Erythroblast (primary cell): ENCODE data around the gene PRPF38A.

Experiments
- GATA1 ChIP-seq: IDR thresholded peaks from 2 replicates; pipeline ENCODE4 v1.6.1; 2011; ENCODE audit warnings: low read depth, mild to moderate bottlenecking, control low read depth, low read length, moderate library complexity
- POLR2A ChIP-seq: IDR thresholded peaks from 2 replicates; pipeline ENCODE4 v1.6.1; 2011; ENCODE audit warnings: mild to moderate bottlenecking, low read length

DNA sequence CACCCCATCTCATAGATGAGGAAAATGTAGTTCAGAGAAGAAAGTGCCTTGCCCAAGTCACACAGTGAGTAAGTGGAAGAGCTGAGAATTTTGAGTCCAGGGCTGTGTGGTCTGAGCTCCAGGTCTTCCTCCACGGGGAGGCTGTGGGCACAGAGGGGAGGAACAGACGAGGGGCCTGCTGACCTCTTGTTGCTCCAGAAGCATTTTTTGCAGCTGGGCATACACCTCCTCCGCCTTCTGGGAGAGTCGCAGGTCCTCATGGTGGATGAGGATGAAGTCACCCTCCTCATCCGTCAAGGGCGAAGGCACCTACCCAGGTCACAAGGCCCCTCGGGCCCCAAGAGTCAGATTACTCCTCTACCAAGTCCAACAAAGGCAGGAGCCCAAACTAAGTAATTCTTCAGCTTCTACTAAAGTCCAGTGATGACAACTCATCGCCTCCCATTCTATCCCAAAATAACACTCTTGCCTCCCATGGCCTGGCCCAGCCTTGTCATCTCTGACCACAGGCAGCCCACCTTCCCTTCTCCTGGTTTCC lies 47.5 kb upstream of the PRPF38A start:
- no peak for TF ChIP-seq POLR2A
- TF ChIP-seq GATA1: no peak
